Fibroblast of villous mesenchyme (primary cell): ENCODE data around the gene BAIAP2. TPM values are rescaled to one million over a fixed set of nuclear protein-coding genes. Genes with fewer than 3 reads are reported as not detected.

Experiments
- DNase-seq: peaks from one replicate; pipeline ENCODE4 v3.0.0-alpha.2; 2010; ENCODE audit warnings: low read depth
- H3K4me3 ChIP-seq: 2 replicates; pipeline ENCODE4 v1.5.1; 2011; ENCODE audit warnings: low read depth, mild to moderate bottlenecking, low read length
- CTCF ChIP-seq: IDR thresholded peaks from 2 replicates; pipeline ENCODE4 v1.5.1; 2012; ENCODE audit warnings: low read depth, mild to moderate bottlenecking, low read length; ENCODE audit not compliant: insufficient read depth
- total RNA-seq: library from RNA; depleted of rRNA; stranded (reverse); fragments of >200 nt; gene quantifications from 2 replicates; pipeline ENCODE4 v1.2.3, GENCODE V29; 2012

BAIAP2 gene
- total RNA-seq, 1 donor: 25.0 TPM

- H3K4me3 ChIP-seq: no peak overlapping the region
- DNase-seq: no peak
- no peak for TF ChIP-seq CTCF
These were observed 127.0 kb downstream of the BAIAP2 start for GRCh38 chr17:81161972-81162371.

GRCh38 chr17:81162491-81162890 is 127.5 kb downstream of the BAIAP2 start:
- no peak for TF ChIP-seq CTCF
- no peak overlapping the region for H3K4me3 ChIP-seq
- no peak for DNase-seq

- no peak for TF ChIP-seq CTCF
These were observed 128.2 kb downstream of the BAIAP2 start for GRCh38 chr17:81163051-81163695.

GRCh38 chr17:81163703-81164370 is 128.9 kb downstream of the BAIAP2 start:
- DNase-seq: no peak
- no peak overlapping the region for H3K4me3 ChIP-seq
- no peak for TF ChIP-seq CTCF

More at GRCh38 chr17:81163051-81163695, 128.2 kb downstream of the BAIAP2 start:
- no peak overlapping the region for H3K4me3 ChIP-seq
- DNase-seq: no peak

GRCh38 chr17:81164371-81165245 is 129.7 kb downstream of the BAIAP2 start:
- no peak for TF ChIP-seq CTCF
- DNase-seq: no peak
- H3K4me3 ChIP-seq: no peak overlapping the region

- DNase-seq: no peak
- H3K4me3 ChIP-seq: peak within 1 kb of the TSS; percentile 15
- TF ChIP-seq CTCF: no peak
These were observed 130.5 kb downstream of the BAIAP2 start, which contains the start of gene PVALEF for GRCh38 chr17:81165246-81166032. PVALEF (plus strand) TSS chr17:81165507; CDS start chr17:81181227, 15,720 bp downstream.
